ENCODE data around the gene ANKRD31.

- TF ChIP-seq, protein P1, sequence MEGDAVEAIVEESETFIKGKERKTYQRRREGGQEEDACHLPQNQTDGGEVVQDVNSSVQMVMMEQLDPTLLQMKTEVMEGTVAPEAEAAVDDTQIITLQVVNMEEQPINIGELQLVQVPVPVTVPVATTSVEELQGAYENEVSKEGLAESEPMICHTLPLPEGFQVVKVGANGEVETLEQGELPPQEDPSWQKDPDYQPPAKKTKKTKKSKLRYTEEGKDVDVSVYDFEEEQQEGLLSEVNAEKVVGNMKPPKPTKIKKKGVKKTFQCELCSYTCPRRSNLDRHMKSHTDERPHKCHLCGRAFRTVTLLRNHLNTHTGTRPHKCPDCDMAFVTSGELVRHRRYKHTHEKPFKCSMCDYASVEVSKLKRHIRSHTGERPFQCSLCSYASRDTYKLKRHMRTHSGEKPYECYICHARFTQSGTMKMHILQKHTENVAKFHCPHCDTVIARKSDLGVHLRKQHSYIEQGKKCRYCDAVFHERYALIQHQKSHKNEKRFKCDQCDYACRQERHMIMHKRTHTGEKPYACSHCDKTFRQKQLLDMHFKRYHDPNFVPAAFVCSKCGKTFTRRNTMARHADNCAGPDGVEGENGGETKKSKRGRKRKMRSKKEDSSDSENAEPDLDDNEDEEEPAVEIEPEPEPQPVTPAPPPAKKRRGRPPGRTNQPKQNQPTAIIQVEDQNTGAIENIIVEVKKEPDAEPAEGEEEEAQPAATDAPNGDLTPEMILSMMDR (conservative IDR thresholded peaks at IDR 0.05): no peak
- no peak for TF ChIP-seq EZH2 (IDR thresholded peaks at IDR 0.05; ENCODE audit: low read depth)
Observed at GRCh38 chr5:75037106-75037505, 199.6 kb downstream of the ANKRD31 start.

Measured in PC-9 (cell line).